Lung (tissue), 12 donors: ENCODE data around the gene APLP1. TPM values are rescaled to one million over a fixed set of nuclear protein-coding genes. Genes with fewer than 3 reads are reported as not detected.
"Not testable (repeated sequence)": the region's sequence is repeated elsewhere in the genome, so short reads cannot be mapped to it uniquely, and the experiment has no call there.

Source experiments
- ATAC-seq: fragments of 200-7000 bp; cut with Tn5 transposase; one replicate; pipeline ENCODE4 v1.9.1; 2020; ENCODE audit warnings: moderate number of reproducible peaks; ENCODE audit not compliant: insufficient read depth, low FRiP score
- DNase-seq, 3 donors: peaks; one replicate each; pipeline ENCODE4 v3.0.0-alpha.2; 2013 to 2017
- H3K27ac ChIP-seq, 2 donors: one replicate each; pipeline ENCODE4 v1.5.1; 2013; ENCODE audit warnings: mild to moderate bottlenecking in 2 of 2, moderate library complexity in 2 of 2, control low read depth in 1 of 2, inconsistent platforms in 1 of 2, low read depth in 1 of 2, low read length in 1 of 2
- H3K27me3 ChIP-seq, 3 donors: one replicate each; pipeline ENCODE4 v1.5.1; 2013; ENCODE audit warnings: low read length in 2 of 3; ENCODE audit not compliant: control insufficient read depth in 3 of 3, insufficient read depth in 3 of 3
- H3K36me3 ChIP-seq, 4 donors: one replicate each; pipeline ENCODE4 v1.5.1; 2013; ENCODE audit warnings: low read length in 4 of 4, mild to moderate bottlenecking in 1 of 4, moderate library complexity in 1 of 4; ENCODE audit not compliant: control insufficient read depth in 4 of 4, insufficient read depth in 4 of 4
- H3K4me1 ChIP-seq, 5 donors: one replicate each; pipeline ENCODE4 v1.5.1; 2013; ENCODE audit warnings: low read length in 5 of 5, mild to moderate bottlenecking in 2 of 5, moderate library complexity in 1 of 5; ENCODE audit not compliant: control insufficient read depth in 5 of 5, insufficient read depth in 5 of 5
- H3K4me3 ChIP-seq: one replicate; pipeline ENCODE4 v1.5.1; 2013; ENCODE audit warnings: mild to moderate bottlenecking, control low read depth, moderate library complexity
- H3K9ac ChIP-seq, 2 donors: one replicate each; pipeline ENCODE4 v1.5.1; 2013; ENCODE audit warnings: low read length in 2 of 2, control low read depth in 1 of 2; ENCODE audit not compliant: insufficient read depth in 1 of 2
- H3K9me3 ChIP-seq, 4 donors: one replicate each; pipeline ENCODE4 v1.5.1; 2013; ENCODE audit warnings: low read length in 3 of 4, mild to moderate bottlenecking in 1 of 4, moderate library complexity in 1 of 4; ENCODE audit not compliant: control insufficient read depth in 4 of 4, insufficient read depth in 3 of 4
- CTCF ChIP-seq: IDR thresholded peaks from 2 replicates; pipeline ENCODE4 v1.5.1; 2012; ENCODE audit warnings: mild to moderate bottlenecking; ENCODE audit errors: control extremely low read depth, extremely low read depth
- WGBS, 2 donors: extraction: QIAGEN DNeasy Blood & Tissue Kit; methylation state at CpG; one replicate each; pipeline ENCODE4 v1.1.7; 2013; 5-methylcytosine and 5-hydroxymethylcytosine counted together
- polyA plus RNA-seq, 2 donors: library from polyadenylated mRNA; stranded (reverse); fragments of 200-250 nt; gene quantifications; one replicate each; pipeline ENCODE4 v1.2.1, GENCODE V29; 2013
- total RNA-seq, 2 donors: library from RNA; depleted of rRNA in 1 of 2; stranded (reverse); fragments of >200 nt in 1 of 2; gene quantifications; one replicate each; pipeline ENCODE4 v1.2.1, GENCODE V29; 2014 to 2021
- donor health status: control.
- donor health status: control.
- donor health status: Bipolar disorder and iron deficiency.
- donor health status: healthy.
- donor health status: DM: yes; HTN: yes; CAD: no.

The APLP1 gene
- total and polyA plus RNA-seq, 4 donors, result 0.94 to 6.5 (median 2.0) TPM

- no peaks in the 10 kb centered on the region for H3K27me3 ChIP-seq
- no peak overlapping the region for H3K27ac ChIP-seq
- H3K4me3 ChIP-seq, result no peak overlapping the region
- ATAC-seq (no peak), DNase-seq (no peak)
- no peak for TF ChIP-seq CTCF
- WGBS, 2 donors, result 95 to 96% methylated on average over 18 of the region's 18 CpGs
- H3K4me1 ChIP-seq, result no peaks in the 10 kb centered on the region
- H3K9ac ChIP-seq, result no peak overlapping the region
- H3K36me3 ChIP-seq, result peaks cover 0 to 35% (median 8%) of the 10 kb centered on the region in 4 donors
- no peaks in the 10 kb centered on the region for H3K9me3 ChIP-seq
These were observed 21.2 kb downstream of the APLP1 start for GRCh38 chr19:35889370-35890112.

- 96% methylated on average over 13 of the region's 13 CpGs for WGBS, 2 donors
- peaks cover 0 to 36% (median 9%) of the 10 kb centered on the region in 4 donors for H3K36me3 ChIP-seq
These were observed 21.8 kb downstream of the APLP1 start for GRCh38 chr19:35890113-35890650.

GRCh38 chr19:35891819-35892218 is 23.4 kb downstream of the APLP1 start:
- not testable (repeated sequence) for H3K9ac ChIP-seq, H3K4me1 ChIP-seq, H3K27ac ChIP-seq, H3K27me3 ChIP-seq, ATAC-seq, H3K4me3 ChIP-seq, H3K9me3 ChIP-seq, DNase-seq
- WGBS, 2 donors, result 95 to 96% methylated on average over 3 of the region's 3 CpGs
- peaks cover 0 to 43% (median 10%) of the 10 kb centered on the region in 4 donors for H3K36me3 ChIP-seq

More at GRCh38 chr19:35890113-35890650, 21.8 kb downstream of the APLP1 start:
- no peaks in the 10 kb centered on the region for H3K27me3 ChIP-seq
- H3K4me3 ChIP-seq, result no peak overlapping the region
- DNase-seq (no peak), ATAC-seq (no peak)
- no peaks in the 10 kb centered on the region for H3K4me1 ChIP-seq
- H3K27ac ChIP-seq, result no peak overlapping the region
- no peaks in the 10 kb centered on the region for H3K9me3 ChIP-seq
- H3K9ac ChIP-seq, result no peak overlapping the region
- no peak for TF ChIP-seq CTCF

GRCh38 chr19:35894342-35894741 is 26.0 kb downstream of the APLP1 start:
- TF ChIP-seq CTCF, result no peak
- Histone ChIP-seq H3K36me3 (peaks cover 0 to 34% (median 7%) of the 10 kb centered on the region in 4 donors), H3K4me3 (no peak overlapping the region)

More at GRCh38 chr19:35894342-35894741, 26.0 kb downstream of the APLP1 start:
- no peaks in the 10 kb centered on the region for H3K27me3 ChIP-seq
- H3K9me3 ChIP-seq, result no peaks in the 10 kb centered on the region
- 98 to 100% methylated on average over 2 of the region's 2 CpGs for WGBS, 2 donors
- no peak overlapping the region for H3K27ac ChIP-seq
- no peak overlapping the region for H3K9ac ChIP-seq
- peaks cover 0 to 9% (median 0%) of the 10 kb centered on the region in 5 donors for H3K4me1 ChIP-seq
- ATAC-seq (no peak), DNase-seq (no peak)
